HEK293 (cell line): ENCODE measurements around the gene ZIC4.

Experiments
- CTCF ChIA-PET: fragments of 350-600 bp; formaldehyde crosslinking; extraction: SDS; loops from one replicate; lab custom pipeline; 2021; ENCODE audit warnings: antibody characterized with exemption; lab: Yijun Ruan, JAX
- POLR2A ChIA-PET: fragments of 300-600 bp; formaldehyde crosslinking; extraction: SDS; loops from one replicate; lab custom pipeline; 2020; ENCODE audit warnings: antibody characterized with exemption, inconsistent platforms; lab: Yijun Ruan, JAX
- H3K27ac ChIP-seq: fragments of 200-500 bp; sonication (Bioruptor generic); 2 replicates; pipeline ENCODE4 v1.5.1; 2014; ENCODE audit warnings: low read depth, low read length, control low read depth, inconsistent platforms; ENCODE audit errors: extremely low read depth
- H3K36me3 ChIP-seq, 2 experiments: fragments of 200-500 bp in 1 of 2; sonication (Bioruptor generic) in 1 of 2; 1 replicate in 1 of 2; 2 replicates in 1 of 2; pipeline ENCODE4 v1.5.1; 2014 to 2017; ENCODE audit warnings: inconsistent platforms in 2 of 2, low read length in 2 of 2; ENCODE audit not compliant: control insufficient read depth in 2 of 2, insufficient read depth in 1 of 2
- H3K4me1 ChIP-seq: fragments of 200-500 bp; sonication (Bioruptor generic); 2 replicates; pipeline ENCODE4 v1.5.1; 2014; ENCODE audit warnings: mild to moderate bottlenecking, low read length, inconsistent platforms; ENCODE audit not compliant: control insufficient read depth, insufficient read depth
- H3K4me3 ChIP-seq: 2 replicates; pipeline ENCODE4 v1.5.1; 2011; ENCODE audit warnings: low read depth, mild to moderate bottlenecking, control low read depth, low read length, moderate library complexity
- H3K9me3 ChIP-seq: fragments of 200-500 bp; sonication (Bioruptor generic); 2 replicates; pipeline ENCODE4 v1.5.1; 2014; ENCODE audit warnings: low read depth, low read length, inconsistent platforms; ENCODE audit not compliant: control insufficient read depth, insufficient read depth
- EGR2 ChIP-seq: fragments of 450-650 bp; formaldehyde crosslinking; IDR thresholded peaks from 2 replicates; pipeline ENCODE4 v1.5.1; 2016; ENCODE audit warnings: low read depth, missing biosample characterization, missing genetic modification characterization
- HOXA7 ChIP-seq: sonication (generic); formaldehyde crosslinking; IDR thresholded peaks from 2 replicates; pipeline ENCODE4 v1.8.1; 2022; ENCODE audit warnings: missing genetic modification reagents, borderline replicate concordance
- MEIS1 ChIP-seq: sonication (generic); formaldehyde crosslinking; IDR thresholded peaks from 2 replicates; pipeline ENCODE4 v1.8.1; 2022; ENCODE audit warnings: missing genetic modification reagents, mild to moderate bottlenecking, borderline replicate concordance
- OSR2 ChIP-seq: fragments of 450-650 bp; formaldehyde crosslinking; IDR thresholded peaks from 2 replicates; pipeline ENCODE4 v1.5.1; 2016; ENCODE audit warnings: missing biosample characterization, missing genetic modification characterization
- SP7 ChIP-seq: fragments of 450-650 bp; formaldehyde crosslinking; IDR thresholded peaks from 2 replicates; pipeline ENCODE4 v1.5.1; 2016; ENCODE audit warnings: missing biosample characterization, missing genetic modification characterization
- TCF7L2 ChIP-seq: IDR thresholded peaks from 2 replicates; pipeline ENCODE4 v1.6.1; 2011; ENCODE audit warnings: low read depth, mild to moderate bottlenecking, inconsistent platforms, low read length, moderate library complexity, borderline replicate concordance
- YY2 ChIP-seq: fragments of 450-650 bp; formaldehyde crosslinking; IDR thresholded peaks from 2 replicates; pipeline ENCODE4 v1.5.1; 2016; ENCODE audit warnings: missing biosample characterization, missing genetic modification characterization
- ZBTB44 ChIP-seq: fragments of 450-650 bp; IDR thresholded peaks from 2 replicates; pipeline ENCODE4 v1.5.1; 2018; ENCODE audit warnings: missing biosample characterization, mild to moderate bottlenecking, missing genetic modification characterization
- ZFP3 ChIP-seq: fragments of 450-650 bp; formaldehyde crosslinking; IDR thresholded peaks from 2 replicates; pipeline ENCODE4 v1.5.1; 2016; ENCODE audit warnings: low read depth, missing biosample characterization, missing genetic modification characterization
- ZNF10 ChIP-seq: fragments of 450-650 bp; formaldehyde crosslinking; IDR thresholded peaks from 2 replicates; pipeline ENCODE4 v1.5.1; 2017; ENCODE audit warnings: missing biosample characterization, missing genetic modification characterization
- ZNF112 ChIP-seq: fragments of 450-650 bp; formaldehyde crosslinking; IDR thresholded peaks from 2 replicates; pipeline ENCODE4 v1.5.0; 2017; ENCODE audit warnings: missing biosample characterization, missing genetic modification characterization
- ZNF146 ChIP-seq: fragments of 450-650 bp; formaldehyde crosslinking; IDR thresholded peaks from 2 replicates; pipeline ENCODE4 v1.5.1; 2016; ENCODE audit warnings: missing biosample characterization, missing genetic modification characterization
- ZNF184 ChIP-seq: fragments of 450-650 bp; IDR thresholded peaks from 2 replicates; pipeline ENCODE4 v1.5.1; 2018; ENCODE audit warnings: missing biosample characterization, mild to moderate bottlenecking, missing genetic modification characterization
- ZNF292 ChIP-seq: fragments of 450-650 bp; formaldehyde crosslinking; IDR thresholded peaks from 2 replicates; pipeline ENCODE4 v1.5.1; 2016; ENCODE audit warnings: low read depth, missing biosample characterization, missing genetic modification characterization, borderline replicate concordance
- ZNF350 ChIP-seq: fragments of 450-650 bp; formaldehyde crosslinking; IDR thresholded peaks from 2 replicates; pipeline ENCODE4 v1.5.0; 2017; ENCODE audit warnings: missing biosample characterization, mild to moderate bottlenecking, missing genetic modification characterization
- ZNF37A ChIP-seq: fragments of 450-650 bp; IDR thresholded peaks from 2 replicates; pipeline ENCODE4 v1.5.1; 2018; ENCODE audit warnings: missing biosample characterization, missing genetic modification characterization
- ZNF423 ChIP-seq: fragments of 450-650 bp; formaldehyde crosslinking; IDR thresholded peaks from 2 replicates; pipeline ENCODE4 v1.5.1; 2016; ENCODE audit warnings: missing biosample characterization, missing genetic modification characterization
- ZNF433 ChIP-seq: fragments of 450-650 bp; formaldehyde crosslinking; IDR thresholded peaks from 2 replicates; pipeline ENCODE4 v1.5.1; 2016; ENCODE audit warnings: missing biosample characterization, missing genetic modification characterization, low read depth
- ZNF449 ChIP-seq: fragments of 450-650 bp; formaldehyde crosslinking; IDR thresholded peaks from 2 replicates; pipeline ENCODE4 v1.5.1; 2017; ENCODE audit warnings: missing biosample characterization, mild to moderate bottlenecking, missing genetic modification characterization, moderate library complexity
- ZNF513 ChIP-seq: fragments of 450-650 bp; IDR thresholded peaks from 2 replicates; pipeline ENCODE4 v1.5.1; 2018; ENCODE audit warnings: missing biosample characterization, missing genetic modification characterization
- ZNF529 ChIP-seq: fragments of 450-650 bp; formaldehyde crosslinking; IDR thresholded peaks from 2 replicates; pipeline ENCODE4 v1.5.1; 2017; ENCODE audit warnings: missing genetic modification characterization, missing biosample characterization; ENCODE audit not compliant: insufficient replicate concordance
- ZNF580 ChIP-seq: fragments of 450-650 bp; formaldehyde crosslinking; IDR thresholded peaks from 2 replicates; pipeline ENCODE4 v1.5.1; 2016; ENCODE audit warnings: missing biosample characterization, missing genetic modification characterization
- ZNF660 ChIP-seq: fragments of 450-650 bp; IDR thresholded peaks from 2 replicates; pipeline ENCODE4 v1.5.1; 2018; ENCODE audit warnings: missing biosample characterization, mild to moderate bottlenecking, missing genetic modification characterization
- ZNF692 ChIP-seq: fragments of 450-650 bp; formaldehyde crosslinking; IDR thresholded peaks from 2 replicates; pipeline ENCODE4 v1.5.1; 2016; ENCODE audit warnings: missing biosample characterization, missing genetic modification characterization
- ZNF701 ChIP-seq: fragments of 450-650 bp; formaldehyde crosslinking; IDR thresholded peaks from 2 replicates; pipeline ENCODE4 v1.5.1; 2016; ENCODE audit warnings: missing biosample characterization, missing genetic modification characterization
- ZNF776 ChIP-seq: fragments of 450-650 bp; formaldehyde crosslinking; IDR thresholded peaks from 2 replicates; pipeline ENCODE4 v1.5.0; 2017; ENCODE audit warnings: missing biosample characterization, missing genetic modification characterization, borderline replicate concordance

The ZIC4 gene

GRCh38 chr3:147371140-147371539, 35.2 kb downstream of the ZIC4 start:
- H3K9me3 ChIP-seq, result no peaks in the 10 kb centered on the region
- H3K4me3 ChIP-seq, result no peak overlapping the region
- POLR2A ChIA-PET, result no interaction called here
- TF ChIP-seq ZNF350 (tag by site-specific recombination) (no peak), ZNF433 (no peak), EGR2 (tag by site-specific recombination) (no peak)
- H3K36me3 ChIP-seq, result no peaks in the 10 kb centered on the region
- no peak overlapping the region for H3K27ac ChIP-seq
- CTCF ChIA-PET, result no interaction called here
- H3K4me1 ChIP-seq, result no peaks in the 10 kb centered on the region; the same call in 1 of the 2 replicates

- CTCF ChIA-PET, result no interaction called here
- H3K27ac ChIP-seq, result no peak overlapping the region
- H3K9me3 ChIP-seq, result no peaks in the 10 kb centered on the region
- no peaks in the 10 kb centered on the region; the same call in 1 of the 2 replicates for H3K4me1 ChIP-seq
- H3K4me3 ChIP-seq, result no peak overlapping the region
- no peak for TF ChIP-seq ZBTB44 (tag by site-specific recombination)
- no peak for TF ChIP-seq HOXA7 (CRISPR knock-in tag)
- no peak for TF ChIP-seq TCF7L2
- no peak for TF ChIP-seq ZNF580 (tag by site-specific recombination)
- no peak for TF ChIP-seq ZNF10 (tag by site-specific recombination)
- no peak for TF ChIP-seq OSR2 (tag by site-specific recombination)
- TF ChIP-seq SP7 (tag by site-specific recombination), result no peak
- TF ChIP-seq ZNF513, result no peak
- no peak for TF ChIP-seq ZNF660 (tag by site-specific recombination)
- TF ChIP-seq YY2 (tag by site-specific recombination), result no peak
- TF ChIP-seq MEIS1 (CRISPR knock-in tag), result no peak
- no peak for TF ChIP-seq ZNF112 (tag by site-specific recombination)
- no peak for TF ChIP-seq ZNF423 (tag by site-specific recombination)
- no peak for TF ChIP-seq ZNF776 (tag by site-specific recombination)
- no peaks in the 10 kb centered on the region for H3K36me3 ChIP-seq
- POLR2A ChIA-PET, result no interaction called here
Observed at GRCh38 chr3:147370349-147370748, 36.0 kb downstream of the ZIC4 start.

GRCh38 chr3:147369661-147370123, 36.7 kb downstream of the ZIC4 start:
- no peaks in the 10 kb centered on the region for H3K9me3 ChIP-seq
- no peak overlapping the region for H3K27ac ChIP-seq
- no peaks in the 10 kb centered on the region for H3K36me3 ChIP-seq
- ChIA-PET CTCF (no interaction called here), POLR2A (no interaction called here)
- peak overlapping the region; percentile 13 for H3K4me3 ChIP-seq
- H3K4me1 ChIP-seq, result no peaks in the 10 kb centered on the region; the same call in 1 of the 2 replicates
- TF ChIP-seq ZNF184 (tag by site-specific recombination), result no peak
- no peak for TF ChIP-seq ZNF692 (tag by site-specific recombination)
- TF ChIP-seq TCF7L2, result no peak
- no peak for TF ChIP-seq ZNF529
- no peak for TF ChIP-seq EGR2 (tag by site-specific recombination)
- no peak for TF ChIP-seq ZNF37A (tag by site-specific recombination)
- no peak for TF ChIP-seq ZNF292 (tag by site-specific recombination)
- no peak for TF ChIP-seq ZNF701 (tag by site-specific recombination)
- TF ChIP-seq ZFP3 (tag by site-specific recombination), result no peak
- TF ChIP-seq ZNF433, result no peak
- TF ChIP-seq ZNF449, result no peak
- no peak for TF ChIP-seq ZNF146
